GM19467 (cell line): Measurements from ENCODE around the gene TNS1.

Experiments used
- ATAC-seq: cut with Tn5 transposase; IDR thresholded peaks from one replicate; pipeline ENCODE4 v1.9.1; 2021; ENCODE audit warnings: mild to moderate bottlenecking, moderate library complexity; ENCODE audit not compliant: unreplicated experiment

Gene TNS1

DNA sequence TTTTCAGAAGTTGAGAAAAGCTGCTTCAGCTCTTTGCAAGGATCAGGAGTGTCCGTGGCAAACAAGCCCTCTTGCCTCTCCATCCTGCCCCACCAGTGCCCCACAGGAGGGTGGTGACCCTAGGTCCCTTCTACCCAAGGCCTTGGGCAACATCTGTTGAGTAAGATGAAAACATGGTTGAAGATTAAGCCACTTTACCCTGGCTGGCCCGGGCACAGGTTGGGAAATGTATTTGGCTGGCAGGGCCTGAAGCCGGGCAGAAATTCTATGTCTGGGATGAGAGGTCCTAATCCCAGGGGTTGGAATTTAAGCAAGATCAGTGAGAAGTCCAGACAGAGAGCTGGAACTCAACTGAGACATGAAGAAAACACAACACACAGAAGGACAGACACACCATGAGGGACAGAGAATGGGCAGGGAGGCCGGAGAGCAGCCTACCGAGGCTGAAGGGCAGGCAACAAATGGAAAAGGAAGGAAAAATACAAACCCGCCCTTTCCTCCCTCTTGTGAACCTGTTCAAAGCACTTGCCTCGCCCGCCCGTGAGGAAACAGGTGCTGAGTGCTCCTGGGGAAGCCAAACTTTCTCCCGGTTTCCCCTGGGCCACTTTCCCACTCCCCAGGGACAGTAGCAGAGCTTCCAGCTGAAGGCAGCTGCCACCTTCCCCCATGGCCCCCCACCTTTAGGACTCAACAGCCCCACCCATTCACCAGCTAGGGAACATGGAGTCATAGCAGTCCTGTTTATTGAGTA, 86.1 kb downstream of the TNS1 start:
- no peak for ATAC-seq

DNA sequence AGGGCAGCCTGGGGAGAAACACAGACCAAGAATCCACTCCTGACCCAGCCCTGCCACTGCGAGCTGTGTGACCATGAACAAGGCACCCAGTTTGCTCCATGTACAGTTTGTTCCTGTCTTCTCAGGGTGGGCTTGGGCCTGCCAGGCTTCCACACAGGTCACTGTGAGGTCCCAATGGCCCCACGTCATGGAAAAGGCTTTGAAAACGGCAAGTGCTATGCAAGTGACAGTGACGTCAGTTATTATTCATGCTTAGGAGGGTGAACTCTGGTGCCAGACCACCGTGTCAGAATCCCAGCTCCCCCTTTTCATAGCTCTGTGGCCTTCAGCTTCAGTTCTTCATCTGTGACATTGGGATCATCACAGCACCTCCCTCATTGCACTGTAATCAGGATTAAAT, 87.1 kb downstream of the TNS1 start:
- ATAC-seq: no peak

DNA sequence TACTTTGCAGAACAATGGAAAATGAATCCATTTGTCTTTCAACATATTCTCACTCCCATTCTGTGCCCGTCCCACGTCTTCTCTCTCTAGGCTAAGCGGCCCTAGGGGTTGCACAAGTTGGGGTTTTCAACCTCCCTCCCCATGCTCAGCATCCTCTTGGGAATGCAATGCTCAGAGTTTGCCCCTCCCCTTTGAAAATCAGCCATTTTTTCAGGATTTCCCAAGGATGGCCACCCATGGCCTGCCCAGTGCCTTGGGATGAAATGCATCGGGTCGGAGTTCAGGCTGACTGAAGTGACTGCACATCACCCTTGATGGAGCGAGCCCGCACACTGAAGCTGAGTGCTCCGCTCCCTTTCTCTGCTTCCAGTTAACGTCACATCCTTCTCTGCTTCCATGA, 87.9 kb downstream of the TNS1 start:
- no peak for ATAC-seq

DNA sequence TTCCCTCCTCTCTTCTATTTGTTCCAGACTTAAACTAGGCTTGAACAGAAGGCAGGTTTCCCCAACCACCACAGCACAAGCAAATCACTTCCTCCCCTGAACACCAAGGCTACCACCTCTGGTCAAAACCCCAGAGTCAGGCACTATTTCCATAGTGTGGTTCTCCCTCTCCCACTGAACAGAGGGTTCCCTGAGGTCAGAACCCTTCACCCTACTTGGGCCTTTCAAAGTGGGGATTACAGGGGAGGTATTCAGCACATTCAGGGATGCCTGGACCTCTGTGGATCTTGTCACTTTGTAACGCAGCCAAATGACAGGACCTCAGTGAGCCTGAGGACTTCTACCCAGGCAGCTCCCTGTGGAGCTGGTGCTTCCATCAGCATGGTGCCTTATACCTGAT, 88.7 kb downstream of the TNS1 start:
- no peak for ATAC-seq

DNA sequence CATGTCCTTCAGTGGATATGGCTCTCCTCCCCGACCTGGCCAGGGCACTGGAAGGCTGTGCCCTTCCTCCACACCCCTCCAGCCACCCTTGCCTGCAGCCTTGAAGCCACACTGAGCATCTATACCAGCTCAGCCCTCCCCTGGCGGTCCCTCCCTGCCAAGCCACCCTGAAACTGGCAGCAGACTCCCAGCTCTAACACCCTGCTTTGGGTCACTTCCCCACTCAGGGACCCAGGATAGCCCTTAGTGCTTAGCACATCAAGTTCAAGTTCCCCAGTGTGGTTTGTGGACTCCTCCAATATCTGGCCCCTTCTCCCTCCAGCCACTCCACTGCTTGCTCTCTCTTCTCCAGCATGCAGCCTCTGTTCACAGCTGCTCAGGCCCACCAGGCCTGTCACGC, 89.4 kb downstream of the TNS1 start:
- ATAC-seq: no peak

DNA sequence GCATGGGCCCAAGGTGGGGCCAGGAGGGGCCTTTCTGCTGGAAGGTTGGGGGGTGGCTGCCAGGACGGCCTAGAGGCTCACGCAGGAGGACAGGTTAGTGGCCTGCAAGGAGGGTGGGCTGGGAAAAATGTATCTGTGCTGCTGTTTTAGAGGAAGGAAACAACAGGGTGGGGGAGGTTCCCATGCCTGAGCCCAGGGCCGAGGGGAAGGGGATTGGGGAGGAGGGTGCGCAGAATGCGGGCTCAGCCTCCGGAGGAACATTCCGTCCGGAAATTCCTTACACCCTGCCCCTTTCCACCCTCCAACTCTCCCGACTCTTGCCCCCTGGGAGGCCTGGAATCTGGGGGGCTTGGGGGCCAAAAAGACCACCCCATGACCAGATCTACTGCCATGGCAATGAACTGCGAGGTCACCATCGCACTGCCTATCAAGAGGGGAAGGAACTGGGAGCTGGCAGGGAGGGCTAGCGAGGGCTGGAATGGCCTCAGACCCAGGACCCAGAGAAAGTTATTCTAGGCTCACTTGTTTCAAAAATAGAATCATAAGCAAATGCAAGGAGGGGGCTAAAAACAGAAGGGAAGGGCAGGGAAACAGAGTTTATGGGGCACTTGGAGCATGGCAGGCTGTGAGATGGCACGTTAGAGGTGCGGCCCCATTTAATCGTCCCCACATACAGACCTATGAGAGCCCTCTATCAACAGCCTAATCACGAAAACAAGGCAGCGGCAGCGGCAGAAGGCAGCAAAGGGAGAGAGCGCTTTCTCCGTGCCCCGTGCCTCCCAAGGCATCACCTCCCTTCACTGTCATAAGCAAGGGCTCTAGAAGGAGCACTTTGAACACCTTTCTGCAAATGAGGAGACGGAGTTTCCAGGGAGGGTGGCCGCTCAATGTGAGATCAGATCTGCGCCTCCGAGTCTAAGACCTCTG, 90.4 kb downstream of the TNS1 start:
- no peak for ATAC-seq

DNA sequence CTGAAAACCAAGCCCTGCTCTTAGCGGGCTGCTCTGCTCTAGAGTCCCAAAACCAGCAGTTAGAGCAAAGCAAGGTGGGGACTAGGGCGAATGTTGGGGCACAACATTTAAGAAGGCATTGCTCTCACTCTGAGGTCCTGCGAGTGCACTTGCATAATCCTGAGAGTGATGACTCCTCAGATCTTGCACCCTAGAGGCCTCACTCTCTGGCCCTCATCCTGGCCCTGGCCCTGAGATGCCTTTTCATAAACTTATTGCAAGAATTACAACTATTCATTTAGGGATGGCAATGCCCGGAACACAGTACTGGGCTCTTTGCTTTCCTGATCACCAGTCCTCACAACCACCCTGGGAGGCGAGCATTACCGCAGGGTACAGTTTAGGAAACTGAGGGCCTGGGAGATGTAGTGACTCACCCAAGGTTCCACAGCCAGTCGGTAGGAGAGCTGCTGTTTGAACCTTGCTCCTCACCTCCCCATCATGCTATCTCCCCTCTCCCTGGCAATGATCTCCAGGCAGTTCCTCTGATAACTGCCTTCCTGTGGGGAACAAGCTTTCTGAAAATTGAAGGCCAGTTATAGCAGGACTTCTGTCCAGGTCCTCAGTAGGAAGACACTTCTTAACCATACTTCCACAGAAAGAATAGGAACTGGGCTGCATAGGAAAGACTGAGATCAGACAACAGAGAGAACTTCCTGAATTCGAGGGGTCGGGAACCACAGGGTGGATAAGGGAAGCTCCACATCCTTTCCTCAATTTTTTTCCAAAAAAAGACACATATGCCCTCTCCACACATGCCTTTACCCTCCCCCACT, 91.3 kb downstream of the TNS1 start:
- ATAC-seq: no peak

DNA sequence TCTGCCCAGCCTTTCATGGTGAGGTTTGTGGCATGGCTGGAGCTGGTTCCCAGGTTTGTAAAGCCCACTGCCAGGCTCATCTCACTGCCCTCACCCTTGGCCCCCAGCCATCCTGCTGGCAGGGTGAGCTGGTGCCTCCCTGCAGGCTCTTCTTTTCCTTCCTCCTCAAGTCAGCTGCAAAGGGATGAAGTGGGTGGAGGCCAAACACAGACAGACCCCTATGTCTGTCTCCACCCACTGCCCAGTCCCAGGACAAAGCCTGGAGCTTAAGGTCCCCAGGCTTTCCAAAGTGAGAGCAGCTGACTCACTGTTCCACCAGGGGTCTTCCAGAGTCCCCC, 92.0 kb downstream of the TNS1 start:
- ATAC-seq: no peak

DNA sequence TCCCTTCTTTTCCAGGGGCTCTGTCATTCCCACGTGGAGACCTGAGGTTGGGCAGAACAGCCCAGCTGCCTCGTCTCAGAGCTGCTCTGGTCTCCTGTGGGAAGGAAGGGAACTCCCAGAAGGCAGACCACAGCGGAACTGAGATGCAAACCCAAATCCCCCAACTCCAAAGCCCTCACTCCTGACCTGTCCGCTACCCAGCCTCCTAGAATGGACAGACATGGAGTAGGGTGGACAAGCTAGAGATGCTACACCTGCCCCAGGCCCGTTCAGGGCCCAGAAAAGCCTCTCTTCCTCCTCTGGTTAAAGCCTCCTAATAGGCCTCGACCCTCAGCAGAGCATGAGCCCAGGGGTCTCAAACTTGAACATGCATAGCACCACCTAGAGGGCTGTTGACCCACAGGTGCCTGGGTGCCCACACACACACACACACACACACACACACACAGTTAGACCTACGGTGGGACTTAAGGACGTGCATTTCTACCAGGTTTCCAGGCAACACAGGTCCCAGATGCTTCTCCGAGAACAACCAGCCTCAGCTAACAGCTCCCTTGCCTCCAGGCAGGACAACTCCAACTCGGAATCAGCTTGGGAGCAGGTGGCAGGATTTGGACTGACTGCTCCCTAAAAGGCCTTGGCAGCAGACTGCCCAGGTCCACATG, 93.5 kb downstream of the TNS1 start:
- no peak for ATAC-seq

DNA sequence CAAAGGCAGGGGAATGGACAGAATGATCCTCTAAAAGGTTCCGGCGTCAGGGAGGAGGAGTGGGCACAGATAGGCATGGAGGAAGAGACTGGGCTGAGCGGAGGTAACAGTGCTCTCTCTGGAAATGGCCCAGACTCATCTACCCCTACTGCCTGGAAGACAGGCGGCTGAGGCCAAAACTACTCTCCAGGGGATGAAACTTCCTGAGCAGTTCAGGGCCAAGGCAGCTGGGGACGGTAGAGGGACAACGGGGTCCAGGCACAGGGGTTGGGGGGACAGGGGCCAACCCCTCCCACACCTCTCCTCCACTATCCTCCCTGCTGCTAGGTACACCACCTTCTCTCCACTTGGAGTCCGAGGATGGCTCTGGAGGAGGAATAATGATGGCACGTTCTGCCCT, 94.3 kb downstream of the TNS1 start:
- ATAC-seq: no peak

DNA sequence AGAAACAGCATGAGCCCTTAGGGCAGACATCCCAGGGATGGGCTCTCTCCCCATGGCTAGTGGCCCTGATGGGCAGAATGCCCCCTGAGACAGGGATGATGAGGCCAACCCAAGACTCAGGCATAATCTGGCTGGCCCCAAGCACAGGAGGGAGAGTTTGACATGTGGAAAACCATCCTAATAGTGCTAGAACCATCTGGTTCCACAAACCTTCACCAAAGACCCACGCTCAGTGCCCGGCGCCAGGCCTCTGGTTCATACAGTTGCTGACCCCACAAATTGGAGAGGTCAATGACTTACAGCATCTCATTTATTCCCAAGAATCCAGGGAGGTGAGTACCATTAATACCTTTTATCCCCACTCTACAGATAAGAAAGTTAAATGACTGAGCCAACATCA, 95.5 kb downstream of the TNS1 start:
- ATAC-seq: no peak

DNA sequence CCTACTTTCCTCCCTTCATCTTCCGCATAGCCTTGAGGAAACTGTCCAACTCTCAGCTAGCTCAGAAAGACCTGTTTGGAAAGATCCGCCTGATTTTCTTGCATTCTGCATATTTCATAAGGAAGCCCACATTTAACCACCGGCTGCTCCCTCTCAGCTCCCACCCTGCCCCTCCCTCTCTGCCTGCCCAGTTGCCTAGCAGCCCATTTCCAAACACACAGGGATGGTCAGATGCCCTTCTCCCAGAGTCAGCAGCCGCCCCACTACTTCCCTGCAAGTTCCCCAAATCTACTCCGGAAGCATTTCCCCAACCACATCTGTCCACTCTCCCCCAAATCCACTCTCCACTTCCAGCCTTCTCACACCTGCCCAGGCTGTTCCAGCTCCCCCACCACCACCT, 96.0 kb downstream of the TNS1 start:
- no peak for ATAC-seq

DNA sequence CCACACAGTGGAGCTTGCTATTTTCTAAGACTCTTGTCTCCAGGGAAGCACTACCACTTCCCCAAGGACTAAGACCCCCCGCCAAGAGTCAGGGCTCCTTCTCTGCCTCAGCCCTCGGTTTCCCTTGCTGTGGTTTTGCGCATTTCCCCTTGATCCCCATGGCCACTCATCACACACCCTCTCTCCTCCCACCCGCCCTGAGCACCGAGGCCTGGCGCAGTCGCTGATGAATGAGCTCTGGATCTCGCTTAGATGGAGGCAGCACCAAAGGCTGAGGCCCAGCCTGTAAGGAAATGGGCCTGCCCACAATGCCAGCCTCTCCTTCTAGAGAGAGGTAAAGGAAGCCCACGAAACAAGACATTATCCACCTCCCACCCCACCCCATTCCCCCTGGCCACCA, 96.9 kb downstream of the TNS1 start:
- no peak for ATAC-seq

DNA sequence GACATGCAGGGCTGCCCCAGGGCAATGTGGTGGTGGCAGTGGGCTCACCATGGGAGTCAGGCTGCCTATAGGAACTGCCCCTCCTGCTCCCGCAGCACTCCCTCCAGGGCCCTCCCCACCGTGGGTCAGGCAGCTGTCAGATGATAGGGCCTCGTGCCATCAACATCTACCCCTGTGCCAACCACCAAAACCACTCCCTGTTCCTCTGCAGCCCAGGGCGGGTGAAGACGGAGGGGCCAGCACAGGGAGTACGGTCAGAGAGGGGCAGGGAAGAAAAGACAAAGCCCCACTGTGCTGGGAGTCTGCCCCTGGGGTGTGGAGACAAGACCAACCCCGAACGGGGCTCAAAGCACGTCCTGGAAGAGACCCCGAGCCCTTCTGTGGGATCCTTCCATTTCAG, 97.4 kb downstream of the TNS1 start:
- ATAC-seq: no peak

DNA sequence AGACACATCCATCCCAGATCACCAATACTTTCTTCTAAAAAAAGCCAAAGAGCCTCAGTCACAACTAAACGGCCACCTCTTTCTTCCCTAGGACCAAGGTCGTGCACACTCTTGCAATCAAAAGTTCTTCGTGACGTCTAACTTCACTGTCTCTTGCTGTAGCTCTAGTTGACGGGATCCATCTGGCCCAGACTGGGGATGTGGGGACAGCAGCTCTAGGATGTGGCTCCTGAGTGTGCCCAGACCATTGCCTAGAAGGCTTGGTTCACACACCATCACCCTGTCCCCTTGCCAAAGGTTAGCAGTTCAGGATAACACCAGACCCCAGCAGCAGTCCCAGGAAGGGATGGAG, 98.2 kb downstream of the TNS1 start:
- ATAC-seq: no peak

DNA sequence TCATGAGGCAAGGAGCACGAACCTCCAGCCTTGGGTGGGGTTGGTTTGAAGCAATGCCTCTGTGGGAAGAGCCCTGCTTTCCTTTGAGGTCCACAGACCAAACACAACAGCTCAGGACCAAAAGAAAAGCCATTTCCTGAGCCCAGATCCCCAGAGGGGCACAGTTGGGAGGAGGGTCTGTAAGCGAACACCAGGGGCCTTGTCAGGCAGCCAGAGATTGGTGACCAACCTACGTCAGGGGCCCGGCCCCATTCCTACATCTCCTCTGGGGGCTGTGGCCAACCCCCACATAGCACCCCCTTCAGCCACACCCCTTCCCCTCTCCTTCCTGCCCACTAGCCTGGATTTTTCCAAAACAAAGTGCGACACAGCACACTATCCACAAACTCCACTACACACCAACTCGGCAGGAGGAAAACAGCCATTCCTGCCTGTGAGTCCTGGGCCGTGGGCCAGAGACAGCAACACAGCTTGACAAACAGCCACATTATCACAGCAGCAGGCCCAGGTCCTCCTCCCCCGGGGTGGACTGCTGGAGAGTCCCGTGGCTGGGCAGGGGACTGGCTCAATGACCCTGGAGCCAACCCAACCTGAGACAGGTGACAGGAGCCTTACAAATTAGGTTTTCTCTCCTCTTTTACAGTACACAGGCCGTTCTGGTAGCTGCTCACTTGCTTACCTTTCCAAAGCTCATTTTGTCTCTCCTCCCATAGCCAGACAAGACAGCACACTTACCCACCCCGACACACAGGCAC, 98.8 kb downstream of the TNS1 start:
- no peak for ATAC-seq

DNA sequence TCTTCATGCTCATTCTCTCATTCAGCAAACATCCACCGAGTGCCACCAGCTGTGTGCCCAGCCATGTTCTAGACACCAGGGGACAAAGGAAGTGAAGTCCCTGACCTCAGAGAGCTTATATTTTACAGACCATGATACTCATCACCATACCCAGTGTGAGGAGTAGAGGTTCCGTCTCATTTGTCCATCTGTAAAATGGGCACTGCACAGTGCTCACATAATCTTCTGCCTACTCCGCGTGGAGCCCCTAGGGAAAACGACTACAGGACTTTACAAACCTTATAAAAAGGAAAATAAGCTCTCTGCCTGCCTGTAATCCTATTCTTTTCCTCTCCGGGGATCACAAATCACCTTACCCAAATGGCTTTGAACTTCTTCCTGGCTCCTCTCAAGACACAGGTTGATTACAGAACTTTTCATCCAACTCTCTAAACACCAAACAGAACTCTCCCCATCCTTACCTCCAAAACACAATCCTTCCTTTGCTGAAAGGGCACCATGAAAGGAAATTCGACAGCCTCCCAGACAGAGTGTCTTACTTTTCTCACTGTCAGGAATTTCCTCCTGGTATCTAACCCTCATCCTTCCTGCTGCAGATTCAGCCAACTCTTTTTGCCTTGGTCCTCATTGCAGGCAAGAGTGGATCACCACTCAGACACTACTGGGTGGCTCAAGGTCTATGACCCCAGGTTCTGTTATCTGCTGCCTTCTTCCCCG, 99.5 kb downstream of the TNS1 start:
- ATAC-seq: no peak

DNA sequence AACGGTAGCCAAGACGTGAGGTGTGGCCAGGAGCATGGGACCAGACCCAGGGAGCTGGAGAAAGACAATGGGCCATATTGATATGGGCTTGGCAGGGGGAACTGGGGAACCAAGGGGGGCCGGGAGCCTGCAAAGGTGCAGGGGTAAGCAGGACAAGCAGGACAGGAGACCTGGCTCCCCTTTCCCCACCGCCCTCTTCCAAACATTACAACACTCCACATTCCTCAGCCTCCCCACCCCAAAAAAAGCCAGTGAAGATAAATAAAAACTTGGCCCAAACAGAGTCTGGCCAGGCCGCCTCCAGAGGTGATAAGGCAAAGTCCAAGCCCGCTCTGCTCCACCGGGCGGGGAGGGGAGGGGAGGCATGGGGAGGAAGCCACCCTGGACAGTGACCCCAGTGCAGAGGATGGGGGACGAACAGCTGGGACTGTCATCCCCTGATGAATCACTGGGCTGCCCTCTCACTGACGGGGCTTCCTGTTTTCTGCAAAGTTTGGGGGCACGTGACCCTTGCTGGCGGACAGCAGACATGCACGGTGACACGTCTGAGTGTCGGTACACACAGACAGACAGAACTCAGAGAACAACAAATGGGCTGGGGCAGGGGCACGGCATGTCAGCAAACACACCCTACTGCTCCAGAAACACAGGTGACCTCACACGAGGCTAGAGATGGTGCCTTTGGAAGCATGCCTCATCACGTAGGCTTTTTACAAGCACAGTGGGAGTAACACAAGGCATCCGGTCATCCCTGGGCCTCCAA, 100.2 kb downstream of the TNS1 start:
- ATAC-seq: no peak

DNA sequence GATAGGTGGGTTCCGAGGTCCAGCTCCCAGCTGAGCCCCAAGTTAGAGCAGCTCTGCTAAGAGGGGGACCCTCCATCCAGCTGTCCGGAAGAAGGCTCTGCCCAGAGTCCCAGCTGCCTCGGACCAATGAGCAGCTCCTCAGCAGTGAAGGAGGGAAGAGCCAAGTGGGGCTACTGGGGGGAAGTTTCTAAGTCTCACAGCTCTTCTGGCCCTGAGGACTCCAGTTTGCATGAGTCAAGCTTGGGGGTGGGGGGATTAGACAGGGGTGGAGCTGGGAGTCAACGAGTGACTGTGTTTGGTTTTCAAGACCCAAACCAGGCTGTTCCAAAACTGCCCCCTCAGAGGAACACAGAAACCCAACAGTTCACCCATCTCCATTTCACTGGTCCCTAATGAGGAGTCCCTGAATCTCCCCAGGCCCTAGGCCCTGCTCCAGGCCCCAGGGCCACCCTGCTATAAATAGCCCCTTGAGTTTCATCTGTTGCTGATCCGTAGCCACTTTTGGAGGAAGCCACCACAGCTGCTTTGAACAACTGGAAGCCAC, 100.9 kb downstream of the TNS1 start:
- no peak for ATAC-seq
